PC-3 (cell line): ENCODE data around the gene NHERF2. TPM values are rescaled to one million over a fixed set of nuclear protein-coding genes. Genes with fewer than 3 reads are reported as not detected.

ENCODE experiments used
- ATAC-seq: fragments of 200-7000 bp; cut with Tn5 transposase; 2 replicates; pipeline ENCODE4 v1.9.1; 2020; ENCODE audit warnings: mild to moderate bottlenecking, moderate library complexity
- BruUV-seq: library from RNA; stranded (reverse); fragments of 400-500 nt; replicated peaks from 2 replicates; lab custom pipeline; 2021; lab: Mats Ljungman, UMichigan
- CTCF ChIA-PET: fragments of 300-600 bp; sonication (Branson Sonifier 250); formaldehyde crosslinking; loops from one replicate; lab custom pipeline; 2022; ENCODE audit warnings: antibody characterized with exemption; lab: Charles Lee
- POLR2A ChIA-PET: fragments of 300-600 bp; sonication (Branson Sonifier 250); formaldehyde crosslinking; loops from one replicate; lab custom pipeline; 2022; ENCODE audit warnings: antibody characterized with exemption; ENCODE audit not compliant: unreplicated experiment; lab: Charles Lee
- DNase-seq: peaks from one replicate; pipeline ENCODE4 v3.0.0-alpha.2; 2015
- H2AFZ ChIP-seq: fragments of 300-600 bp; sonication (generic); 2 replicates; pipeline ENCODE4 v1.6.0; 2016; ENCODE audit warnings: antibody characterized with exemption, low read length
- H3F3A ChIP-seq: fragments of 300-600 bp; sonication (generic); one replicate; pipeline ENCODE4 v1.6.0; 2017; ENCODE audit warnings: antibody characterized with exemption, low read length, control low read depth, mild to moderate bottlenecking; ENCODE audit not compliant: unreplicated experiment
- H3K27ac ChIP-seq: fragments of 300-600 bp; sonication (generic); 2 replicates; pipeline ENCODE4 v1.5.1; 2016; ENCODE audit warnings: mild to moderate bottlenecking, low read length
- H3K27me3 ChIP-seq: fragments of 300-600 bp; sonication (generic); 2 replicates; pipeline ENCODE4 v1.6.1; 2016; ENCODE audit warnings: low read length, mixed read lengths
- H3K36me3 ChIP-seq: fragments of 300-600 bp; sonication (generic); 2 replicates; pipeline ENCODE4 v1.6.1; 2016; ENCODE audit warnings: low read depth, mixed run types, low read length, mixed read lengths
- H3K4me1 ChIP-seq: fragments of 300-600 bp; sonication (generic); 2 replicates; pipeline ENCODE4 v1.5.1; 2016; ENCODE audit warnings: low read length; ENCODE audit not compliant: insufficient read depth
- H3K4me2 ChIP-seq: fragments of 300-600 bp; sonication (generic); 2 replicates; pipeline ENCODE4 v1.6.0; 2016; ENCODE audit warnings: low read length
- H3K4me3 ChIP-seq: fragments of 300-600 bp; sonication (generic); 2 replicates; pipeline ENCODE4 v1.5.1; 2016; ENCODE audit warnings: mild to moderate bottlenecking, low read length, mixed read lengths
- H3K79me2 ChIP-seq: fragments of 300-600 bp; sonication (generic); 2 replicates; pipeline ENCODE4 v1.6.1; 2017; ENCODE audit warnings: low read length, mixed read lengths
- H3K9ac ChIP-seq: fragments of 300-600 bp; sonication (generic); 2 replicates; pipeline ENCODE4 v1.6.0; 2016; ENCODE audit warnings: mild to moderate bottlenecking, low read length
- H3K9me2 ChIP-seq: fragments of 300-600 bp; sonication (generic); replicated peaks from 2 replicates; pipeline ENCODE4 v1.6.1; 2016; ENCODE audit warnings: mixed run types, low read length, mixed read lengths
- H3K9me3 ChIP-seq: fragments of 300-600 bp; sonication (generic); 2 replicates; pipeline ENCODE4 v1.6.1; 2016; ENCODE audit warnings: low read length, mixed read lengths
- H4K20me1 ChIP-seq: fragments of 300-600 bp; sonication (generic); 2 replicates; pipeline ENCODE4 v1.6.1; 2016; ENCODE audit warnings: low read length, mixed read lengths
- CTCF ChIP-seq: fragments of 300-600 bp; sonication (generic); conservative IDR thresholded peaks from 2 replicates; pipeline ENCODE4 v1.5.1; 2017; ENCODE audit warnings: antibody characterized with exemption, low read depth, mild to moderate bottlenecking, low read length
- EZH2 ChIP-seq: fragments of 300-600 bp; sonication (generic); IDR thresholded peaks from one replicate; pipeline ENCODE4 v1.6.1; 2017; ENCODE audit warnings: antibody characterized with exemption, mild to moderate bottlenecking, low read length; ENCODE audit not compliant: unreplicated experiment
- EZH2phosphoT487 ChIP-seq: fragments of 300-600 bp; sonication (generic); IDR thresholded peaks from 2 replicates; pipeline ENCODE4 v1.6.1; 2018; ENCODE audit warnings: mild to moderate bottlenecking, antibody characterized with exemption, low read length, borderline replicate concordance
- intact Hi-C: fragments of 100-400 bp; cut with micrococcal nuclease; formaldehyde crosslinking; loops from 2 replicates; pipeline ENCODE4 v1.9.0; 2023
- total RNA-seq: library from RNA; depleted of rRNA; stranded (reverse); fragments of >200 nt; gene quantifications from 2 replicates; pipeline ENCODE4 v1.2.3, GENCODE V29; 2014

Gene NHERF2
- total RNA-seq, 1 experiment from 2014 or later = 145 TPM

DNA sequence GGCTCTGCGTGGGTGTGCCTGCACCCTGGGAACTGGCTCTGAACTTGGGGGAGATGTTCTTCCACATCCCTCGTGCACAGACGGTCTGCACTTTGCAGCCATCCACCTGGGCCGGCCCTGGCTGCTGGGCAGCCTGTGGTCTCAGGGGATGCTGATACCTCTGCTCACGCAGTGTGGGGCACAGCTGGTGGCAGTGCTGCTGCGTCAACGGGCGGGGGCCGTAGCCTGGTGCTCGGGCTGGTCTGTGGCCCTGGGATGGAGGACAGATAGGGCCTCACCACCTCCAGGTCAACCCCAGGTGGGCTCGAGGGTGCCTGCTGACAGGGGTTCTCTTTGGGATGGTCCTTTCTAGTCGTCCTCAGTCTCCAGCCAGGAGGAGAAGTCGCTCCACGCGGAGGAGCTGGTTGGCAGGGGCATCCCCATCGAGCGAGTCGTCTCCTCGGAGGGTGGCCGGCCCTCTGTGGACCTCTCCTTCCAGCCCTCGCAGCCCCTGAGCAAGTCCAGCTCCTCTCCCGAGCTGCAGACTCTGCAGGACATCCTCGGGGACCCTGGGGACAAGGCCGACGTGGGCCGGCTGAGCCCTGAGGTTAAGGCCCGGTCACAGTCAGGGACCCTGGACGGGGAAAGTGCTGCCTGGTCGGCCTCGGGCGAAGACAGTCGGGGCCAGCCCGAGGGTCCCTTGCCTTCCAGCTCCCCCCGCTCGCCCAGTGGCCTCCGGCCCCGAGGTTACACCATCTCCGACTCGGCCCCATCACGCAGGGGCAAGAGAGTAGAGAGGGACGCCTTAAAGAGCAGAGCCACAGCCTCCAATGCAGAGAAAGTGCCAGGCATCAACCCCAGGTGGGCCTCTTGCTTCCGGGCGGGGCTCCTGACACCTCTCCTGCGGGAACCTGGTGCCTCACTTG is 57.4 kb downstream of the NHERF2 start:
- H3K9me2 ChIP-seq = no peaks in the 10 kb centered on the region
- no peaks in the 10 kb centered on the region for H3K79me2 ChIP-seq
- ATAC-seq = no peak
- no peak overlapping the region for H3K4me3 ChIP-seq
- TF ChIP-seq EZH2phosphoT487 = no peak
- no peak for TF ChIP-seq EZH2
- TF ChIP-seq CTCF = no peak
- H3K4me1 ChIP-seq = no peaks in the 10 kb centered on the region
- CTCF ChIA-PET = no interaction called here
- H3K27me3 ChIP-seq = no peaks in the 10 kb centered on the region
- intact Hi-C loops = no loop called here
- no peaks in the 10 kb centered on the region for H3K36me3 ChIP-seq
- no peak overlapping the region for H3K9ac ChIP-seq
- DNase-seq = no peak
- H3F3A ChIP-seq = no peaks in the 10 kb centered on the region
- H3K4me2 ChIP-seq = no peak overlapping the region
- H3K9me3 ChIP-seq = no peaks in the 10 kb centered on the region
- BruUV-seq = TSS peak; percentile 24
- no peak overlapping the region for H2AFZ ChIP-seq
- POLR2A ChIA-PET = no interaction called here
- H4K20me1 ChIP-seq = no peaks in the 10 kb centered on the region
- H3K27ac ChIP-seq = no peak overlapping the region

DNA sequence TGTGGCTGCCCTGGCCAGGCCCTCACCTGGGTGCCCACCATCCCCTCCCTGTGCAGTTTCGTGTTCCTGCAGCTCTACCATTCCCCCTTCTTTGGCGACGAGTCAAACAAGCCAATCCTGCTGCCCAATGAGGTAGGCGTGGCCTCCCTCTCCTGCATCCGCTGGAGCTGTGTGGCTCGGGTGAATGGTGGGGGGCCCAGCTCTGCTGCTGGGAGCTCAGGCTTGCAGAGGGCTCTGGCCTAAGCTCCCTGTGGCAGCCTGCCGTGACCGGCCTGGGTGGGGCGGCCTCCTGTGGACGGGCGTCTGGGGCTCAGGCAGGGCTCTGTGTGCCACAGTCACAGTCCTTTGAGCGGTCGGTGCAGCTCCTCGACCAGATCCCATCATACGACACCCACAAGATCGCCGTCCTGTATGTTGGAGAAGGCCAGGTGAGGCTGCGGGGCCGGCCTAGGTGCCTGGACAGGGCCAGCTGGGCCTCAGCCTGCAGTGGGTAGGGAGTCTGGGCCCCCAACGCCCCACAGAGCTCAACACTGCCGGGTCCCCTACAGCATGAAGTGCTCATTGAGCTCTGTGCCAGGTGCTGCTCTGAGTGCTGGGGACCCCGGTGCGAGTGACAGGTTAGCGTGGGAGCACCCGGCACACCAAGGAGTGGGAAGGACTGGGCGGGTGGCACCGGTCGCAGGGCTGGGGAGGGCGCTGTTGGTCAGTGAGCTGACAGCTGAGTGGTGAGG is 58.4 kb downstream of the NHERF2 start:
- ChIA-PET CTCF (no interaction called here), POLR2A (no interaction called here)
- no peak for DNase-seq
- TF ChIP-seq EZH2 (no peak), EZH2phosphoT487 (no peak), CTCF (no peak)
- BruUV-seq = no TSS peak
- intact Hi-C loops = no loop called here
- no peak overlapping the region for H3K27ac ChIP-seq
- ATAC-seq = no peak
- H3K4me2 ChIP-seq = no peak overlapping the region
- no peaks in the 10 kb centered on the region for H4K20me1 ChIP-seq
- H3K79me2 ChIP-seq = no peaks in the 10 kb centered on the region
- no peaks in the 10 kb centered on the region for H3K9me3 ChIP-seq
- no peak overlapping the region for H3K4me3 ChIP-seq
- no peak overlapping the region for H2AFZ ChIP-seq
- H3K36me3 ChIP-seq = no peaks in the 10 kb centered on the region
- H3K9ac ChIP-seq = no peak overlapping the region
- H3F3A ChIP-seq = no peaks in the 10 kb centered on the region
- no peaks in the 10 kb centered on the region for H3K4me1 ChIP-seq
- no peaks in the 10 kb centered on the region for H3K27me3 ChIP-seq
- H3K9me2 ChIP-seq = no peaks in the 10 kb centered on the region
